ENCODE results near the gene SH3YL1.

The SH3YL1 gene

DNA sequence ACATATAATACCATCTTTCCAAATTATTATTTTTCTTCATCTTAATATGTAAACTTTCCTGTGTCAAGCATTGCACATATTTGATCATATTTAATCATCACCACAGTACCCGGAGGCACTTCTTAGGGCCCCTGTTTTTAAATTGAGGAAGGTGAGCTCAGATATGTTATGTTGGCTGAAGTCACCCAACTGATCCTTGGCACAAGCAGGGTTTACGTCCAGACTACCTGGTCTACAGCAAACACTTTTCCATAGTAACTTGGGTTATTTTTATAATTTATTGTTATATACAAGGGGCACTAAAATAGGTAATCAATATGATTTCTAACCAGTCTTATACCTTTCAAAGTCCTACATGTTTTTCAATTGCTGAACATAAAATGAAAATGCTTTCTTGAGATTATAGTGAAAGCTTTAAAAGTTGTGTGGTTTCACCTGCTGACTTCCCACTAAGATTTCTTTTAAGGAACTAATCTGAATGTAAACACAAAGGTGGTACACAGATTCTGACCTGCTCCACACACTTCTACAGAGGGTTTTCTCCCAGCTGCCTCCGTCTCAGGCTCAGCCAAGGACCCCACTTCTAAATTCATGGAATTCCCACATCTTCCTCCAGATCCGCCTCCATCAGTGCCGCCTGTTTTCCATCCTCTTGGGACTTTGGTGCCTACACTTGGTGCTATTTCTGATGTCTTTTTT is 52.2 kb downstream of the SH3YL1 start:
- no peak for DNase-seq

DNA sequence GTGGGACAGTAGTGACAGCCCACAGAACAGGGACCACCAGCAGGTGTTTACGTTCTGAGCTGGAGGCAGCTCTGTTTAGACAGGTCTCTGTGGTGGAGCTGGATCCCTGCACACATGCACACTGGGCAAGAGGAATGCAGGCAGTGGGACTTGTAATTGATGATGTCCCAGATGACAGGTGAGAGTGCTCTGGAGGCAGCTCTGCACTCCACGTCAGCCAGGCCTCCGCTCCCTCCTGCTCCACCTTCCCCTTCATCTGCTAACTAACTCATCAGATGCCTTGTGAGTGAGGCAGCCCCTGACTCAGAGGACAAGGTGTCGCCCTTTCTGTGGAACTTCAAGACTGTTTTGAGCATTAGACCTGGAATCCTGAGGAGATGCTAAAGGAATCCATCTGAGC is 53.2 kb downstream of the SH3YL1 start:
- no peak for DNase-seq

GRCh38 chr2:209470-209869 is 54.4 kb downstream of the SH3YL1 start:
- DNase-seq: no peak

GRCh38 chr2:208335-208734 is 55.5 kb downstream of the SH3YL1 start:
- DNase-seq: no peak

DNA sequence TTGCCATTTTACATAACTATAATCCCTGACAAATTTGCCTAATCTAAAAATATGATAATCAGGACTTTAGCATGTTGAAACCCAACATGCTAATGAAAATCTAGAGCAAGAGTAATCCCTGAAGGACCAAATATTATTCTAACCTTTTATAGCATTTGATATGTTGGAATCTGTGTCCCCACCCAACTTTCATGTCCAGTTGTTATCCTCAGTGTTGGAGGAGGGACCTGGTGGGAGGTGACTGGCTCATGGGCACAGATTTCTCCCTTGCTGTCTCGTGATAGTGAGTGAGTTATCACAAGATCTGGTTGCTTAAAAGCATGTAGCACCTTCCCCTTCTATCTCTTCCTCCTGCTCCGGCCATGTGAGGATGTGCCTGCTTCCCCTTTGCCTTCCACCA is 59.8 kb downstream of the SH3YL1 start:
- DNase-seq: no peak

- no peak for DNase-seq
Observed at GRCh38 chr2:203401-203800, 60.4 kb downstream of the SH3YL1 start.

GRCh38 chr2:202945-203344 is 60.9 kb downstream of the SH3YL1 start:
- no peak for DNase-seq

DNA sequence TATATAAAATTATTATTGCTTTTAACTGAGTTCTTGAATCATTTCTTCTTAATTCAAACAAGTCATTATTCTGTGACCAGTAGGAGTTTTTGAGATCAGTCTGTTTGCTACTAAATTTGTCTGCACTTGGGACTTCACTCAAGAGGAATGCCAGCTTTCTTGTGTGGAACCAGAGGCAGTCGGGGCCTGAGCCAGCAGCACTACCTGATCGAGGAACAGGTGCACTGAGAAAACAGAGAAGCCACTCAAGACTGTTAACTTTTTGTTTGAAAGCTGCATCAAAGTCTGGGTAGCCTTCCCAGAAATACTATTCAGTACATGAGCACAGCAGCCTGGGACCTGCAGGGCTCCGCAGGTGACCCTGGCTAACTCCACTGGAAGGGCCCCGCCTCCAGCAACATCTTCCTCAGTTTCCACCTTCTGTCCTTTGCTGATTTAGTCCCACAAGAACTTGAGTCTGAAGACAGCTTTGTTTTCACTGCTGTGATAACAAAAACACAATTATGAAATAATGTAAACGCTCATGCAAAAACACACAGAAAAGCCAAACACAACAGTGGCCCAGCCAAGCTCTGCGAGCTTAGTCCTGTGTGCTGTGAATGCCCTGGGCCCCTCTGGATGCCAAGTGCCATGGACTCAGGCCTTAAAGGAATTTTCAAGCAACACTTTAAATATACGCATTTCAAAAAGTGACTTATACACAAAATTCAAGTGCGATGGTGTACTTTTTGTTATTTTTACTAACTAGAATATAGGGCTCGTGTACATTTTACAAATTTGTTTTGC is 62.0 kb downstream of the SH3YL1 start:
- no peak for DNase-seq

DNA sequence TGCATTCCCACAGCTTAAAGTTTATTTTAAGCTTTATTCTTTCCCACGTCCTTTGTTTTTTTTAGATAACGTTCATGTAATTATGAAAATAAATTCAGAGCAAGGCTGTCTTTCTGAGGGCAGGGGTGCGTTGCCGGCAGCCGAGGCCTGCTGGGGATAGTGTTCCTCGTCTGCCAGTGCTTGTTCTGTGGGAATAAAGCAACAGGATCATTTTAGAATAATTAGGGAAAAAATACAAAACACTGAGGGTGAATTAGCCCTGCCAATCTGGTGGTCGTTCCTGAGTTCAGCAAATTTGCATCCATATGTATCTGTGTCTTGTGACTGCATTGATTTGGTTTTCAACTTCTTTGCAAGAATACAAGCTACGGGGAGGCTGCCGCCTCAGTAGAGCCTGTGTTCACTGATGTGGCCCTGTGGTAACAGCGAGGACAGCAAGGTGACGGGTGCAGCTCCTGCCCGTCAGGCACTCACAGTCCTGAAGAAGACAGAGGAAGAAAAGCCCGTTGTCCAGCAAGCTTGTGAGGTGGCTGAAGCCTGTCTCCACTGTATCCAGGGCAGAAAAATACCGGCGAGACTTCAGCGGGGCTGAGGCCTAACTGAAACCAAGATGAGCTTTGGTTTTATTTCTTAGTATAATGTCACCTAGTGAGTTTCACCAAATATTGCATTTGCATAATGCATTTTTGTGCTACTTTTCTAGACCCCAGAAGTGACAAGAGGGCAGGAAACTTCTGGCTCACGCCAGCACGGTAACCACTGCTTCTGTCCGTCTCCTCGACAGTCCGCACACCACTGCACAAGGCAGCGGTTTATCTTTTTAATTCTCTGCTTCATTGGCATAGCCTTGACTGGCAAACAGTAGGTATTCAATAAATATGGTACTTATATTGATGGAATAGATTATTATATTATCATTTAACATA is 64.5 kb downstream of the SH3YL1 start:
- no peak for DNase-seq

- DNase-seq: no peak
Observed at GRCh38 chr2:196406-196805, 67.4 kb downstream of the SH3YL1 start.

DNA sequence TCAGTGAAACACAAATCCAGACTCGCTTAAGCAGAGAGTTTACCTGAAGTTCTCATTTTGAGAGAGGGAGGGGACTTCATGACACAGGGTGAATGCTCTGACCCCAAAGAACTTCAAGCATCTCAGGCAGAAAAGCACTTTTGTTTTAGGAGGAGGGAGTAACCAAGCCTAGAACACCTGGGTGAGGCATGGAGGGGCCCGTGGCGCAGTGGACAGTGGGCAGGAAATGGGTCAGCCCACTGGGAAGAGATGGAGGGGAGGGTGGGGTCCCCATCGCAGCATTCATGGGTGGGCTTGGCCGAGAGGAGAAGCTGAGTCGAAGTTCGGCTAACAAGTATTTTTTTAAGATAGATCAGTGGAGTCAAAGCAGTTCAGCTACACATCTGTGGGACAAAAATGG is 67.9 kb downstream of the SH3YL1 start:
- no peak for DNase-seq

DNA sequence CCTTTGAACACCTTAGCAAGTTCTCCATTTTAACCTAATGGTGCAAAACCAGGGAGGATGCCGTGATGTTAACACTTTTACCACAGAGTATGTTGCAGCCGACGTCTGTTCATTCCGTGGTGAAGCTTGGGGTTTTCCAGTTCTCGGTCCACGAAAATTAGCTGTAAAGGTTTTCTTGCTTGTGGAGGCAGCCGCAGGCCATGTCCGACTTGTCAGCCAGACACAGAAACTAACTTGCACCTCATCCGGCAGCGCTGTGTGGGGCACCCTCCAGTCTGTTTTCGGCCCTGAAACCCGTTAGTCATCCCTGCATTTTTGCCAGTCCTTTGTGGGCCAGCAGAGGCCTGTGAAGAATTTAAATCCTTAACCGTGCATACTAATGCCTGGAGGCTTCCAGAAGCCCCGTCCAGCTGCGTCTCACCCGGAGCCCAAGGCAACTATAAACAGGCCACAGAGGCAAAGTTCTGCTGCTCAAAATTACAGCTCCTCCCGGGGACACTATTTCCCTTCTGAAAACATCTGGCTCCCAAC is 70.6 kb downstream of the SH3YL1 start:
- DNase-seq: peak; percentile 61

GRCh38 chr2:191311-192190 is 72.3 kb downstream of the SH3YL1 start:
- DNase-seq: no peak

- DNase-seq: no peak
Observed at GRCh38 chr2:187825-188224, 76.0 kb downstream of the SH3YL1 start.

GRCh38 chr2:185221-185620 is 78.6 kb downstream of the SH3YL1 start:
- DNase-seq: no peak

DNA sequence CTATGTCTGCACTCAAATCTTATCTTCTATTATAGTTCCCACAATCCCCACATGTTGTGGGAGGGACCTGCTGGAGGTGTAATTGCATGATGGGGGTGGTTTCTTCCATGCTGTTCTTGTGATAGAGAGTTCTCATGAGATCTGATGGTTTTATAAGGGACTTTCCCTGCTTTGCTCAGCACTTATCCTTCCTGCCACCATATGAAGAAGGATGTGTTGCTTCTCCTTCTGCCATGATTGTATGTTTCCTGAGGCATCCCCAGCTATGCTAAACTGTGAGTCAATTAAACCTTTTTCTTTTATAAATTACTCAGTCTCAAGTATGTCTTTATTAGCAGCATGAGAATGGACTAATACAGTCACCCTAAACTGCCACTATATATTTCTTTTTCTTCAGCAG is 79.1 kb downstream of the SH3YL1 start:
- DNase-seq: no peak

DNA sequence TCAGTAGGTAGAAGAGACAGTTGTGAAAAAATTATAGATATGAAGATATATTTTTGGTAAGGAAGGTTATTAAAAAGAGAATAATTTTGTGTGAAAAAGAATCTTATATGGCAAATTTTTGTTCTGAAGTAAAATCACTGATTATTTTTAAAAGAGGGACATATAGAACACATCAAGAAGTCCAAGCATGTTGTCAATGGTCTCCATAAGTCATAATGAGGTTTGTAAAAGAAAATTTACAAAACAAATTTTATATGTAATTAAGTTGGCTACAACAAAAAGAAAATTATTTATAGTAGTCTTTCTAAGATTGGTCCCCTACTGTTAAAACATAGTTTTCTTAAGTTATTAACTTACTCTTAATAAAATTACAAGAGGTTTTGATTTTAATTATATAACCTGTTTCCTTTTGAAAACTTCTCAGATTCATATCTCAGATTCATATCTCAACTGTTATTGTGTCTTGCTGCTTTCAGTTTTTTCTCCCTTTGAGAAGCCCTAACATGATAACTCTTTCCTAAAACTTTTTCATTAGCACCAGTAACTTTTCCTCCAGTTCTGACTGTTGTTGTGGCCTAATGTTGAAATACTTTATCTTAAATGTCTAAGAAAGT is 81.2 kb downstream of the SH3YL1 start:
- DNase-seq: no peak

DNA sequence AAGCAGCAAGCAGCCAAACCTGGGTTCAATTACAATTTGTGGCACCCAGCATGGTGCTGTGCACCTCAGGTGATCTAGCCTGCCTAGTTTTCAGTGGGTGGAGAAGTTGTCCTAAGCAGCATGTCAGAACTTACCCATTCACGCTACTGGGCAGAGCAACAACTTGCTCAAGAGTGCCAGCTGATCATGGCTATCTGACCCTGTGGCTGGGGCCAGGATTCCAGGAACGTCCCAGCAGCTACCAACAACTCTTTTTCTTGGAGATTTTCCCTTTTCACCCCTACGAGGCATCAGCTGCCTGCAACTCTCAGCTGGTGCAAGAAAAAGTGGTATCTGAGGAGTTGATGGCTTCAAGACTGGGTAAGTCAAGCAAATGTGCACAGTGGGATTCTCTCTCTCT is 83.5 kb downstream of the SH3YL1 start:
- no peak for DNase-seq

GRCh38 chr2:179886-180285 is 83.9 kb downstream of the SH3YL1 start:
- no peak for DNase-seq

DNA sequence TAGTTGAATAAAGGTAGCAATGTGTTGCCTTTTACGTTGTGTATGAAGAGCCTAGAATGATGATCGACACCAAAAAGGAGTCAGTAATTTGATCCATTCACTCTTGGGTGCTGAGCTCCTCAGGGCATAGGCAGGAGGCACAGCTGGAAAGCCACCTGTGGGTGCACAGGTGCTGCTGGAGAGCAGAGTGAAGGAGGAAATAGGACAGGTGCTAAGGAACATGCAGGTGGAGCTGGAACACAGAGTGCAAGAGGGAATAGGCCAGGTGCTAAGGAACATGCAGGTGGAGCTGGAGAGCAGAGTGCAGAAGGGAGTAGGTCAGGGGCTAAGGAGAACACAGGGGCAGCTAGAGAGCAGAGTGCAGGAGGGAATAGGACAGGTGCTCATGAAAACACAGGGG is 86.1 kb downstream of the SH3YL1 start:
- DNase-seq: no peak

DNA sequence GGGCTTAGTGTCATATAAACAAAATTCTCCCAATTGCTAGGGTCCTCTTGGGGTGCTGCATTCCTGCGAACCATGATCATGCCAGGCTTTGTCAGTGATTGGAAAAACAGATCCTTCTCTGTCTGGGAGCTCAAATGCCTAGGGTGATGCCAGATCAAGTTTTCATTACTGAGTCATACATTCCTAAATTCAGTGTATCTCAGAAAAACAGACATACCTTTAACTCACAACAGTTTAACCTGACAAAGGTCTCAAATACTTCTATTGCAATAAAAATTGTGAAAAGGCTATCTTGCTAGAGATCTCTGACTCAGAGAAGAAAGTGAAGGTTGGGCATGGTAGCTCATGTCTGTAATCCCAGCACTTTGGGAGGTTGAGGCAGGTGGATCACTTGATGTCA is 86.9 kb downstream of the SH3YL1 start:
- DNase-seq: peak; percentile 6
